Activated naive CD8-positive, alpha-beta T cell (primary cell): ENCODE data around the gene NOL9.

ENCODE experiments used
- H3K27ac Mint-ChIP-seq: one replicate; pipeline ENCODE4 v1.8.0; 2021; ENCODE audit warnings: mixed read lengths
- H3K27me3 Mint-ChIP-seq: one replicate; pipeline ENCODE4 v1.8.0; 2021; ENCODE audit warnings: mixed read lengths
- H3K36me3 Mint-ChIP-seq: one replicate; pipeline ENCODE4 v1.8.0; 2021; ENCODE audit warnings: mixed read lengths
- H3K4me1 Mint-ChIP-seq: one replicate; pipeline ENCODE4 v1.8.0; 2021; ENCODE audit warnings: low read depth, mixed read lengths
- H3K4me3 Mint-ChIP-seq: one replicate; pipeline ENCODE4 v1.8.0; 2021; ENCODE audit warnings: mild to moderate bottlenecking, mixed read lengths
- H3K9me3 Mint-ChIP-seq: one replicate; pipeline ENCODE4 v1.8.0; 2021; ENCODE audit warnings: low read depth, mixed read lengths

The NOL9 gene

GRCh38 chr1:6489799-6490180, 64.5 kb downstream of the NOL9 start:
- H3K4me1 Mint-ChIP-seq, result peaks cover 30% of the 10 kb centered on the region
- no peaks in the 10 kb centered on the region for H3K9me3 Mint-ChIP-seq
- H3K27me3 Mint-ChIP-seq, result peaks cover 7% of the 10 kb centered on the region
- no peaks in the 10 kb centered on the region for H3K36me3 Mint-ChIP-seq
- no peak overlapping the region for H3K27ac Mint-ChIP-seq
- H3K4me3 Mint-ChIP-seq, result peak overlapping the region; percentile 75

GRCh38 chr1:6489383-6489765, 64.9 kb downstream of the NOL9 start:
- Mint-ChIP-seq H3K36me3 (no peaks in the 10 kb centered on the region), H3K27ac (no peak overlapping the region), H3K4me3 (peak overlapping the region; percentile 75), H3K4me1 (peaks cover 27% of the 10 kb centered on the region), H3K9me3 (no peaks in the 10 kb centered on the region), H3K27me3 (peaks cover 7% of the 10 kb centered on the region)

DNA sequence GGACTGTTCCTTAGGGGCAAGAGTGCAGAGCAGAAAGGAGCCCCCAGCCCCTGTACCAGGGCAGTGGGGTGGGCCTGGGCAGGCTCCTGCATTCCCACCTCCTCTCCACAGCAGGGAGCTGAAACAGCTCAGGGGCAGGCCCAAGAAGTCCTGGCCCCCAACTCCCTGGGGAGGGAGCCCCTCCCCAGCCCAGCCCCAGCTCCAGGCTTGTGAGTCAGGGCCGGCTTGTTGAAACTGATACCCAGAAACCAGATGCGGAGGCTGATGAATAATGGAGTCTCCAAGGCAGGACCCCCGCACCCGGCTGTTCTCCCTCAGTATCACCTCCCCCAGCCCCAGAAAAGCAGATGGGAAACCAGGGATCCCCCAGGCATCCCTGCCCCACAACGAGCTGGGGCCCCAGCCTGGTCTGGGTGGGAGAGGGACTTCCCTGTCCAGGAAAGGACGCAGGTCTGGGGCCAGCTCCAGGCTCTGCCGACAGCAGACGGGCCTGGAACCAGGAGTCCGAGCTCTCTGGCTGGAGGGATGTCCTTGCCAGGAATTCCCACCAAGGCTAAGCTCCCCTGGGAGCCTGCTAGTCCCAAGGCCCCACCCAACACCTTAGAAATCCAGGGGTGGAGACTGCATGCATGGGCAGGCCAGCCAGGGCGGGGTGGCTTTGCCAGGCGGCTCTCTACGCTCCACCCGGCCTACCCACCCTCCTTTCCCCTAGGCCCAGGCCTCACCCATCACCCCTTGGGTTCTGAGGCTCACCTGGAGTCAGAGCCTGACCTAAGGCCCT, 65.5 kb downstream of the NOL9 start:
- H3K4me3 Mint-ChIP-seq, result no peak overlapping the region
- peaks cover 27% of the 10 kb centered on the region for H3K4me1 Mint-ChIP-seq
- H3K9me3 Mint-ChIP-seq, result no peaks in the 10 kb centered on the region
- H3K27ac Mint-ChIP-seq, result no peak overlapping the region
- H3K36me3 Mint-ChIP-seq, result no peaks in the 10 kb centered on the region
- H3K27me3 Mint-ChIP-seq, result peaks cover 8% of the 10 kb centered on the region

- Mint-ChIP-seq H3K9me3 (no peaks in the 10 kb centered on the region), H3K36me3 (no peaks in the 10 kb centered on the region), H3K4me3 (no peak overlapping the region), H3K27ac (no peak overlapping the region), H3K4me1 (peaks cover 23% of the 10 kb centered on the region), H3K27me3 (peaks cover 8% of the 10 kb centered on the region)
These were observed 66.4 kb downstream of the NOL9 start for GRCh38 chr1:6487804-6488484.

DNA sequence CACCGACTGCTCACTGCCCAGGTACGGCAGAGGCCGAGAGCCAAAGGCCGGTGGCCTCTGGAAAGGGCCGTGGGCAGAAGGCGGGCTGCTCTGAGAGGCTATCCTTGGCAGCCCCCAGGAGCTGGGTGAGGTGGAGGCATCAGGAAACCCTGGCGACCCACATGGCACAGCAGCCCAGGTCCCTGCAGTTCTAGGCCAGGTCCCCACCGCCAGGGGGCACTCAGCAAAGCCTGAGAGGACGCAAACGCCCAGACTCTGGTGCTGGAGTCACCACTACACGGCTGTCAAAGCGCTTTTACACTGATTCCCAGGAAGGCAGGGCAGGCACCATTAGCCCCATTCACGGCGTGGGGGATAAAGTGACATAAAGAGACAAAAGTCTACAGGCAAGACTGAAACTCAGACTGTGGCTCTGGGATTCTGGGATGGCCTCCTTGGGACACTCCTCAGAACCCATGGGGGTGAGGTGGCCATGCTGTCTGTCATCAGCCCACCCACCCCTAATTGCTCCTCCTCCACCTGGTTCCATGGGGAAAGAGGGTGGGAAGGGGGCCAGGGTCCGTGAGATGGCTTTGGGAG, 67.8 kb downstream of the NOL9 start:
- H3K27me3 Mint-ChIP-seq, result peaks cover 8% of the 10 kb centered on the region

GRCh38 chr1:6485168-6486101, 68.9 kb downstream of the NOL9 start:
- no peak overlapping the region for H3K4me3 Mint-ChIP-seq
- peaks cover 9% of the 10 kb centered on the region for H3K4me1 Mint-ChIP-seq
- no peaks in the 10 kb centered on the region for H3K9me3 Mint-ChIP-seq
- H3K36me3 Mint-ChIP-seq, result no peaks in the 10 kb centered on the region
- H3K27ac Mint-ChIP-seq, result no peak overlapping the region
- H3K27me3 Mint-ChIP-seq, result peaks cover 8% of the 10 kb centered on the region

More for the DNA sequence above, 67.8 kb downstream of the NOL9 start:
- H3K4me1 Mint-ChIP-seq, result peaks cover 14% of the 10 kb centered on the region
- peak overlapping the region; percentile 42 for H3K4me3 Mint-ChIP-seq
- no peak overlapping the region for H3K27ac Mint-ChIP-seq
- H3K9me3 Mint-ChIP-seq, result no peaks in the 10 kb centered on the region
- no peaks in the 10 kb centered on the region for H3K36me3 Mint-ChIP-seq

GRCh38 chr1:6484826-6485167, 69.5 kb downstream of the NOL9 start:
- H3K4me1 Mint-ChIP-seq, result peaks cover 9% of the 10 kb centered on the region
- peak overlapping the region; percentile 51 for H3K4me3 Mint-ChIP-seq
- H3K27ac Mint-ChIP-seq, result no peak overlapping the region
- H3K27me3 Mint-ChIP-seq, result peaks cover 8% of the 10 kb centered on the region
- no peaks in the 10 kb centered on the region for H3K36me3 Mint-ChIP-seq
- H3K9me3 Mint-ChIP-seq, result no peaks in the 10 kb centered on the region

DNA sequence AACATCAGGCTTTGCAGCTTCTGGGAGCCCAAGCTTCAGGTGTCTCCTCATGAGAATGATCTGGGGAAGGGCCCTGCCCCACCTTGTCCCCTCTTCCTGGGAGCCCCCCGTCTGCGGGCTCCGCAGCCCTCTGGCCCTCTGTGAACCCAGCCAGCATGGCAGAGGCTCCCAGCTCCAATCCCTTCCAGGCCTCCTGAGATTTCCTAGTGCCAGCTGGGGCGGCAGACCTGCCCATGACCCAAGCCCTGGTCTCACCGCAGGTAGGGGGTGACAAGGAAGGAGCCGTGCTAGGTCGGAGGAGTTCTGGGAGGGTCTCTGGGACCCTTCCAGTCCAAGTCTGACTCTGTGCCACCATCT, 70.6 kb downstream of the NOL9 start:
- H3K27me3 Mint-ChIP-seq, result peaks cover 8% of the 10 kb centered on the region
- H3K4me1 Mint-ChIP-seq, result peaks cover 9% of the 10 kb centered on the region
- H3K27ac Mint-ChIP-seq, result no peak overlapping the region
- H3K9me3 Mint-ChIP-seq, result no peaks in the 10 kb centered on the region
- H3K36me3 Mint-ChIP-seq, result no peaks in the 10 kb centered on the region
- H3K4me3 Mint-ChIP-seq, result no peak overlapping the region

GRCh38 chr1:6483017-6483760, 71.1 kb downstream of the NOL9 start:
- peaks cover 8% of the 10 kb centered on the region for H3K27me3 Mint-ChIP-seq
- no peak overlapping the region for H3K27ac Mint-ChIP-seq
- no peak overlapping the region for H3K4me3 Mint-ChIP-seq
- H3K36me3 Mint-ChIP-seq, result no peaks in the 10 kb centered on the region
- H3K9me3 Mint-ChIP-seq, result no peaks in the 10 kb centered on the region
- peaks cover 9% of the 10 kb centered on the region for H3K4me1 Mint-ChIP-seq

DNA sequence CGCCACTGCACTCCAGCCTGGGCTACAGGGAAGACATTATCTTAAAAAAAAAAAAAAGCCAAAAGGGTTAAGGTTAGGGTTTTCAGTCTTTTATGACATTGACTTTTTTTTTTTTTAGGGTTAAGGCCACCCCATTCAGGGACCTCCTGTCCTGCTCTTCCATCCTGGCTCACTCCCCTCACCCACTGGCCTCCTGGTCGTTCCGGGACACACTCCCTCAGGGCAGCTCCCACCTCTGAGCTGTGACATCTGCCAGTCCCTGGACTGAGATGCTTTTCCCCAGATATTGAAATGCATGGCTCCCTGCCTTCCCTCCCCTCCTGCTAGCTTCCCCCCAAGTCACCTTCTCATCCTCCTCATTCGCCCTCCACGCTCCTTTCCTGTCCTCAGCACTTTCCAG, 72.5 kb downstream of the NOL9 start:
- peaks cover 7% of the 10 kb centered on the region for H3K4me1 Mint-ChIP-seq
- H3K36me3 Mint-ChIP-seq, result no peaks in the 10 kb centered on the region
- H3K9me3 Mint-ChIP-seq, result no peaks in the 10 kb centered on the region
- H3K27ac Mint-ChIP-seq, result no peak overlapping the region
- H3K4me3 Mint-ChIP-seq, result no peak overlapping the region
- H3K27me3 Mint-ChIP-seq, result peaks cover 6% of the 10 kb centered on the region

DNA sequence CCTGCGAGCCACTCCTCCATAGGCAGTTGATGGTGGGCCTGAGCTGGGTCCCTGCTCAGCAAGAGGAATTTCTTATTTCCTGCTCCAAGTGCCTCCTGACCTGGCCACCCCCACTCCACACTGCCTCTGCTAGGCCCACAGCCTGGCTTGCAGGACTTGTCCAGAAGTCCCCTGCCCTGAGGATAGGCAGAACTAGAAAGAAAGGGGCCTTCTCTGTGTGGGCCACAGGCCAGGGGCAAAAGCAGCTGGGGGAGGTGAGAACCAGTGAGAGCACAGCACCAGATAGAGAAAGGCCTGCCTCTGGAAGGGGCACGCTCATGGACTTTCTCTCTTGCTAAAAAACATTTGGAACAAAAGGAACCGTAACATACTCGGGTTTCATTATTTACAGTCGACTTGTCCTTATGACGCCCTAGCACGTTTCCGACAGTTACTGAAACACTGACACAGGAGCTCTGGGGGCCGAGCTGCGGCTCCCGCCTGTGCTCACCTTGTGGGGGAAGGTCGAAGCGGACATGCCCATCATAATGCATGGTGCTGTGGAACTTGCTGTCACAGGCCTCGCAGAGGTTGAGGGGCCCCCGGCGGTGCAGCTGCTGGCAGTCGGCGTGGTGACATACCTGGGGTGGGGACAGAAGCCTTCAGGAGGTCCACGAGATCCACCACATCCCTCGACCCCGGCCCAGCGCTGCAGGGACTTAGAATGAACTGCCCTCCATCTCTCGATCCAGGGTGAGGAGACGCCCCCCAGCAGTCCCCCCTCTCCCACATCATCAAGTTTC, 77.1 kb downstream of the NOL9 start:
- H3K4me3 Mint-ChIP-seq, result no peak overlapping the region
- no peak overlapping the region for H3K27ac Mint-ChIP-seq
- no peaks in the 10 kb centered on the region for H3K27me3 Mint-ChIP-seq
- no peaks in the 10 kb centered on the region for H3K36me3 Mint-ChIP-seq
- peaks cover 3% of the 10 kb centered on the region for H3K4me1 Mint-ChIP-seq
- H3K9me3 Mint-ChIP-seq, result no peaks in the 10 kb centered on the region

- no peak overlapping the region for H3K27ac Mint-ChIP-seq
- H3K9me3 Mint-ChIP-seq, result no peaks in the 10 kb centered on the region
- no peaks in the 10 kb centered on the region for H3K27me3 Mint-ChIP-seq
- H3K4me1 Mint-ChIP-seq, result peaks cover 3% of the 10 kb centered on the region
- H3K36me3 Mint-ChIP-seq, result no peaks in the 10 kb centered on the region
- H3K4me3 Mint-ChIP-seq, result no peak overlapping the region
These were observed 77.8 kb downstream of the NOL9 start for GRCh38 chr1:6476483-6476882.

- no peak overlapping the region for H3K27ac Mint-ChIP-seq
- no peak overlapping the region for H3K4me3 Mint-ChIP-seq
These were observed 78.8 kb downstream of the NOL9 start for GRCh38 chr1:6475381-6476133.

More at GRCh38 chr1:6475381-6476133, 78.8 kb downstream of the NOL9 start:
- Mint-ChIP-seq H3K9me3 (no peaks in the 10 kb centered on the region), H3K27me3 (no peaks in the 10 kb centered on the region), H3K4me1 (peaks cover 3% of the 10 kb centered on the region), H3K36me3 (no peaks in the 10 kb centered on the region)
